GM20431 (cell line): ENCODE results near the gene TMEM200C.

Source experiments
- in situ Hi-C: fragments of 300-500 bp; cut with MseI, MboI; formaldehyde crosslinking; loops from one replicate; pipeline ENCODE4 v1.15.0; 2020; ENCODE audit warnings: low sequenced_read_pairs; ENCODE audit not compliant: unreplicated experiment

TMEM200C gene

GRCh38 chr18:5840547-5840946 is 54.8 kb downstream of the TMEM200C start:
- in situ Hi-C loops: no loop called here

- in situ Hi-C loops: no loop called here
These were observed 55.3 kb downstream of the TMEM200C start for GRCh38 chr18:5840025-5840424.

- in situ Hi-C loops: no loop called here
These were observed 56.2 kb downstream of the TMEM200C start for GRCh38 chr18:5839102-5839501.
